DMS79 treated with DMSO at 0.1 percent for 48 hours (cell line): Measurements from ENCODE around the gene EYA2.

Experiments
- DNase-seq: peaks from one replicate; lab custom pipeline; 2025; lab: John Stamatoyannopoulos, UW

EYA2 gene

GRCh38 chr20:47141941-47142773 lies 247.5 kb downstream of the EYA2 start:
- DNase-seq = no peak

- DNase-seq = no peak
These were observed 248.1 kb downstream of the EYA2 start for GRCh38 chr20:47142774-47143170.

GRCh38 chr20:47143657-47144056 lies 249.0 kb downstream of the EYA2 start:
- no peak for DNase-seq

- DNase-seq = no peak
These were observed 249.8 kb downstream of the EYA2 start for GRCh38 chr20:47144463-47144862.

GRCh38 chr20:47146686-47147085 lies 252.0 kb downstream of the EYA2 start:
- no peak for DNase-seq

GRCh38 chr20:47148059-47148458 lies 253.4 kb downstream of the EYA2 start:
- DNase-seq = no peak

- no peak for DNase-seq
These were observed 255.3 kb downstream of the EYA2 start for GRCh38 chr20:47149939-47150338.

GRCh38 chr20:47150403-47151152 lies 255.9 kb downstream of the EYA2 start:
- no peak for DNase-seq

- DNase-seq = no peak
These were observed 257.4 kb downstream of the EYA2 start for GRCh38 chr20:47152068-47152467.

- DNase-seq = no peak
These were observed 259.4 kb downstream of the EYA2 start for GRCh38 chr20:47154089-47154488.

GRCh38 chr20:47156301-47157137 lies 261.9 kb downstream of the EYA2 start:
- no peak for DNase-seq

- DNase-seq = no peak
These were observed 264.5 kb downstream of the EYA2 start for GRCh38 chr20:47159166-47159565.

- DNase-seq = no peak
These were observed 265.6 kb downstream of the EYA2 start for GRCh38 chr20:47160240-47160639.

- DNase-seq = no peak
These were observed 266.3 kb downstream of the EYA2 start for GRCh38 chr20:47160992-47161391.

- no peak for DNase-seq
These were observed 266.8 kb downstream of the EYA2 start for GRCh38 chr20:47161411-47161810.

GRCh38 chr20:47164140-47164539 lies 269.5 kb downstream of the EYA2 start:
- no peak for DNase-seq

GRCh38 chr20:47165376-47165865 lies 270.8 kb downstream of the EYA2 start:
- DNase-seq = no peak

- no peak for DNase-seq
These were observed 273.2 kb downstream of the EYA2 start for GRCh38 chr20:47167846-47168245.

GRCh38 chr20:47172579-47172978 lies 277.9 kb downstream of the EYA2 start:
- no peak for DNase-seq

GRCh38 chr20:47173596-47174216 lies 279.1 kb downstream of the EYA2 start:
- no peak for DNase-seq

- no peak for DNase-seq
These were observed 280.0 kb downstream of the EYA2 start for GRCh38 chr20:47174456-47175243.
